Activated naive CD8-positive, alpha-beta T cell (primary cell): Measurements from ENCODE around the gene FBRSL1.
A peak's percentile ranks its signal among the peaks of the same experiment; 100 is the strongest.

Source experiments
- H3K27ac Mint-ChIP-seq: one replicate; pipeline ENCODE4 v1.8.0; 2021; ENCODE audit warnings: mixed read lengths
- H3K27me3 Mint-ChIP-seq: one replicate; pipeline ENCODE4 v1.8.0; 2021; ENCODE audit warnings: mixed read lengths
- H3K36me3 Mint-ChIP-seq: one replicate; pipeline ENCODE4 v1.8.0; 2021; ENCODE audit warnings: mixed read lengths
- H3K4me1 Mint-ChIP-seq: one replicate; pipeline ENCODE4 v1.8.0; 2021; ENCODE audit warnings: low read depth, mixed read lengths
- H3K4me3 Mint-ChIP-seq: one replicate; pipeline ENCODE4 v1.8.0; 2021; ENCODE audit warnings: mild to moderate bottlenecking, mixed read lengths
- H3K9me3 Mint-ChIP-seq: one replicate; pipeline ENCODE4 v1.8.0; 2021; ENCODE audit warnings: low read depth, mixed read lengths

FBRSL1 gene

GRCh38 chr12:132492951-132493350 lies 3.0 kb downstream of the FBRSL1 start:
- Mint-ChIP-seq H3K9me3 (no peaks in the 10 kb centered on the region), H3K27me3 (no peaks in the 10 kb centered on the region), H3K4me3 (peak overlapping the region; percentile 90), H3K36me3 (peaks cover 2% of the 10 kb centered on the region), H3K4me1 (peaks cover 61% of the 10 kb centered on the region), H3K27ac (peak overlapping the region; percentile 75)

GRCh38 chr12:132493482-132494178 lies 3.7 kb downstream of the FBRSL1 start:
- Mint-ChIP-seq H3K27ac (peak overlapping the region; percentile 6), H3K4me1 (peaks cover 55% of the 10 kb centered on the region), H3K27me3 (no peaks in the 10 kb centered on the region), H3K4me3 (no peak overlapping the region), H3K36me3 (peaks cover 2% of the 10 kb centered on the region), H3K9me3 (no peaks in the 10 kb centered on the region)

GRCh38 chr12:132494294-132495164 lies 4.6 kb downstream of the FBRSL1 start:
- Mint-ChIP-seq H3K4me1 (peaks cover 53% of the 10 kb centered on the region), H3K27ac (no peak overlapping the region), H3K9me3 (no peaks in the 10 kb centered on the region), H3K27me3 (no peaks in the 10 kb centered on the region), H3K4me3 (no peak overlapping the region), H3K36me3 (peaks cover 2% of the 10 kb centered on the region)

- H3K27ac Mint-ChIP-seq = no peak overlapping the region
- peaks cover 2% of the 10 kb centered on the region for H3K36me3 Mint-ChIP-seq
- H3K27me3 Mint-ChIP-seq = no peaks in the 10 kb centered on the region
- H3K4me1 Mint-ChIP-seq = peaks cover 57% of the 10 kb centered on the region
- no peaks in the 10 kb centered on the region for H3K9me3 Mint-ChIP-seq
- no peak overlapping the region for H3K4me3 Mint-ChIP-seq
These were observed 5.2 kb downstream of the FBRSL1 start for GRCh38 chr12:132495165-132495544.

- Mint-ChIP-seq H3K36me3 (peaks cover 2% of the 10 kb centered on the region), H3K4me1 (peaks cover 61% of the 10 kb centered on the region), H3K27me3 (no peaks in the 10 kb centered on the region), H3K9me3 (no peaks in the 10 kb centered on the region), H3K4me3 (no peak overlapping the region), H3K27ac (no peak overlapping the region)
These were observed 5.8 kb downstream of the FBRSL1 start for GRCh38 chr12:132495629-132496357.

GRCh38 chr12:132496358-132496669 lies 6.4 kb downstream of the FBRSL1 start:
- no peaks in the 10 kb centered on the region for H3K27me3 Mint-ChIP-seq
- H3K9me3 Mint-ChIP-seq = no peaks in the 10 kb centered on the region
- H3K4me3 Mint-ChIP-seq = no peak overlapping the region
- peaks cover 60% of the 10 kb centered on the region for H3K4me1 Mint-ChIP-seq
- no peak overlapping the region for H3K27ac Mint-ChIP-seq
- peaks cover 2% of the 10 kb centered on the region for H3K36me3 Mint-ChIP-seq

- H3K36me3 Mint-ChIP-seq = peaks cover 2% of the 10 kb centered on the region
- no peaks in the 10 kb centered on the region for H3K9me3 Mint-ChIP-seq
- no peak overlapping the region for H3K27ac Mint-ChIP-seq
- no peaks in the 10 kb centered on the region for H3K27me3 Mint-ChIP-seq
- no peak overlapping the region for H3K4me3 Mint-ChIP-seq
- H3K4me1 Mint-ChIP-seq = peaks cover 58% of the 10 kb centered on the region
These were observed 6.8 kb downstream of the FBRSL1 start for GRCh38 chr12:132496710-132497109.

- H3K36me3 Mint-ChIP-seq = no peaks in the 10 kb centered on the region
- no peaks in the 10 kb centered on the region for H3K27me3 Mint-ChIP-seq
- H3K9me3 Mint-ChIP-seq = no peaks in the 10 kb centered on the region
- no peak overlapping the region for H3K27ac Mint-ChIP-seq
- H3K4me3 Mint-ChIP-seq = no peak overlapping the region
- H3K4me1 Mint-ChIP-seq = peaks cover 52% of the 10 kb centered on the region
These were observed 7.8 kb downstream of the FBRSL1 start for GRCh38 chr12:132497514-132498405.

- peaks cover 53% of the 10 kb centered on the region for H3K4me1 Mint-ChIP-seq
- no peaks in the 10 kb centered on the region for H3K36me3 Mint-ChIP-seq
- no peak overlapping the region for H3K27ac Mint-ChIP-seq
- no peak overlapping the region for H3K4me3 Mint-ChIP-seq
- H3K9me3 Mint-ChIP-seq = no peaks in the 10 kb centered on the region
- no peaks in the 10 kb centered on the region for H3K27me3 Mint-ChIP-seq
These were observed 9.0 kb downstream of the FBRSL1 start for GRCh38 chr12:132498931-132499330.

- no peaks in the 10 kb centered on the region for H3K27me3 Mint-ChIP-seq
- H3K27ac Mint-ChIP-seq = no peak overlapping the region
- H3K4me3 Mint-ChIP-seq = no peak overlapping the region
- peaks cover 50% of the 10 kb centered on the region for H3K4me1 Mint-ChIP-seq
- no peaks in the 10 kb centered on the region for H3K9me3 Mint-ChIP-seq
- no peaks in the 10 kb centered on the region for H3K36me3 Mint-ChIP-seq
These were observed 10.3 kb downstream of the FBRSL1 start for GRCh38 chr12:132500142-132500855.

- H3K27me3 Mint-ChIP-seq = no peaks in the 10 kb centered on the region
- H3K4me3 Mint-ChIP-seq = no peak overlapping the region
- H3K27ac Mint-ChIP-seq = no peak overlapping the region
- peaks cover 53% of the 10 kb centered on the region for H3K4me1 Mint-ChIP-seq
- no peaks in the 10 kb centered on the region for H3K9me3 Mint-ChIP-seq
- H3K36me3 Mint-ChIP-seq = no peaks in the 10 kb centered on the region
These were observed 10.9 kb downstream of the FBRSL1 start for GRCh38 chr12:132500856-132501180.

GRCh38 chr12:132501204-132501940 lies 11.4 kb downstream of the FBRSL1 start:
- H3K36me3 Mint-ChIP-seq = no peaks in the 10 kb centered on the region
- peaks cover 55% of the 10 kb centered on the region for H3K4me1 Mint-ChIP-seq
- no peak overlapping the region for H3K4me3 Mint-ChIP-seq
- no peaks in the 10 kb centered on the region for H3K27me3 Mint-ChIP-seq
- no peaks in the 10 kb centered on the region for H3K9me3 Mint-ChIP-seq
- no peak overlapping the region for H3K27ac Mint-ChIP-seq

GRCh38 chr12:132502149-132502881 lies 12.4 kb downstream of the FBRSL1 start:
- no peak overlapping the region for H3K27ac Mint-ChIP-seq
- H3K4me1 Mint-ChIP-seq = peaks cover 54% of the 10 kb centered on the region
- H3K36me3 Mint-ChIP-seq = no peaks in the 10 kb centered on the region
- H3K27me3 Mint-ChIP-seq = no peaks in the 10 kb centered on the region
- no peaks in the 10 kb centered on the region for H3K9me3 Mint-ChIP-seq
- peak overlapping the region; percentile 10 for H3K4me3 Mint-ChIP-seq
